Mesangial cell (primary cell): Measurements from ENCODE around the gene CFI. TPM values are rescaled to one million over a fixed set of nuclear protein-coding genes. Genes with fewer than 3 reads are reported as not detected.

ENCODE experiments used
- total RNA-seq: library from RNA; depleted of rRNA; stranded (reverse); fragments of >200 nt; gene quantifications from 2 replicates; pipeline ENCODE4 v1.2.3, GENCODE V29; 2015

CFI gene
- total RNA-seq, result 3.9 and 69.6 TPM in 2 replicates

GRCh38 chr4:109801895-109802319 is at the start of gene CFI:
CFI (minus strand) TSS chr4:109801999; CDS start chr4:109801971, 28 bp downstream.

GRCh38 chr4:109847896-109848442 is 46.2 kb upstream of the CFI start, which contains the start of gene LRIT3:
LRIT3 (plus strand) TSS chr4:109848107; CDS start chr4:109848202, 95 bp downstream.

GRCh38 chr4:109827672-109828071 is 25.9 kb upstream of the CFI start, which contains the start of gene RRH:
RRH (plus strand) TSS chr4:109827972; CDS start chr4:109828028, 56 bp downstream.

GRCh38 chr4:109815151-109816081 is 13.6 kb upstream of the CFI start, which contains the start of gene GAR1:
GAR1 (plus strand) TSS chr4:109815762; CDS start chr4:109816165, 403 bp downstream.

GRCh38 chr4:109729718-109730618 is 71.8 kb downstream of the CFI start, which contains the start of gene PLA2G12A:
PLA2G12A (minus strand) TSS chr4:109730070; CDS start chr4:109729809, 261 bp downstream.

GRCh38 chr4:109702950-109703663 is 98.7 kb downstream of the CFI start, which contains the start of gene CASP6:
CASP6 (minus strand) TSS chr4:109703445; CDS start chr4:109703395, 50 bp downstream.

Other genes starting within 250 kb of the CFI start
- 31.8 and 68.4 TPM in 2 replicates for gene MCUB, start 241.8 kb downstream of the CFI start, total RNA-seq
- 39.1 and 39.4 TPM in 2 replicates for gene CASP6, start 98.6 kb downstream of the CFI start, total RNA-seq
- 11.1 and 20.9 TPM in 2 replicates for gene PLA2G12A, start 71.9 kb downstream of the CFI start, total RNA-seq
- 6.5 and 9.6 TPM in 2 replicates for gene GAR1, start 13.8 kb upstream of the CFI start, total RNA-seq
- gene RRH, start 26.0 kb upstream of the CFI start, total RNA-seq, result not detected in 2 replicates
- under 0.01 TPM in 1 of 2 replicates, not detected in the other for gene LRIT3, start 46.1 kb upstream of the CFI start, total RNA-seq
- gene EGF, start 110.9 kb upstream of the CFI start, total RNA-seq, result 0.16 and 0.25 TPM in 2 replicates